Measurements from ENCODE around the gene ARID1B. TPM values are rescaled to one million over a fixed set of nuclear protein-coding genes. Genes with fewer than 3 reads are reported as not detected.

The ARID1B gene
- total and polyA plus RNA-seq, 2 of the 13 experiments (the other 11 are each of a cell fraction or from before 2014, with no cell fraction given), result 20.1 to 32.6 TPM

DNA sequence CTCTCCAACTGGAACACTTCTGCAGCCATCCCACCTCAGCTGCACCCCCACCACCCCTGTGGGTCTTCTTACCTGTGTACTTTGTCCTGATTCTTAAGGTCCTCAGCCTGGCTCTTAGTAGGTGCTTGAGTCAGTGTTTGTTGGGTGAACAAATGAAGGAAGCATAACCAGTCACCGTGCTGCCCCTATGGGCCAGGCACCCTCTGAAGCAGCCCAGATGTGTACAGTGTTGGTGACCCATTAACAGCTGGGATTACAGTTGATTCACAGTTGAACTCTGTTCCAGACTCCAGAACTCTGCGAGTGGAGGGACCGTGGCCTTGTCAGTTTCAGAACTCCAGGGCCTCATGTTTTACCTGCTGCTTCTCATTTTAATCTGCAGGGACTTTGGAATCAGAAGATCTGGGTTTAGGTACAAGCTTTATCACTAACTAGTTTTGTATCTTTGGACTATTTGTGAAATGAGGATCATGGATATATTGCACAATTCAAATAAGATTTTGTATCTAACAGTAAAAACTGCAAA lies 342.4 kb downstream of the ARID1B start:
- DNase-seq (ENCODE audit: low spot score) (peak; percentile 65), ATAC-seq (peak; percentile 99), FAIRE-seq (peak; percentile 79)
- H3K36me3 ChIP-seq (replicated peaks in 1 of 2; ENCODE audit: control insufficient read depth in 1 of 2, insufficient read depth in 2 of 2, low read length in 2 of 2), result peaks cover 5 to 18% of the 10 kb centered on the region in 2 experiments; a peak in 4 of 5 replicates
- H3K4me1 ChIP-seq (ENCODE audit: insufficient read depth, low read length), result peaks cover 20% of the 10 kb centered on the region
- H3K9ac ChIP-seq (ENCODE audit: insufficient read depth, low read depth, low read length), result no peak overlapping the region; the same call in 1 of the 2 replicates
- 13% methylated on average over 3 of the region's 3 CpGs for WGBS (ENCODE audit: low lambda C conversion rate)
- H3K27ac ChIP-seq (ENCODE audit: extremely low read length, insufficient read depth, low read length), result peak overlapping the region; percentile 61
- H4K20me1 ChIP-seq (ENCODE audit: insufficient read depth, low read length), result peaks cover 3% of the 10 kb centered on the region; the same call in 1 of the 2 replicates
- H3K27me3 ChIP-seq (ENCODE audit: control insufficient read depth in 1 of 2, insufficient read depth in 2 of 2, low read length in 2 of 2), result no peaks in the 10 kb centered on the region
- in situ Hi-C loops (cut with HindIII; ENCODE audit: extremely low pct_ligation_motif_present, low pct_unique_long_range_greater_than_20kb), result no loop called here
- no TSS peak for BruUV-seq (replicated peaks)
- POLR2A ChIA-PET, result no interaction called here
- H3K4me2 ChIP-seq (ENCODE audit: low read depth, low read length), result peak overlapping the region; percentile 10; the same call in 1 of the 2 replicates
- no peaks in the 10 kb centered on the region for H3K79me2 ChIP-seq (ENCODE audit: insufficient read depth, low read length)
- H3K9me3 ChIP-seq (ENCODE audit: low read length), result no peaks in the 10 kb centered on the region
- intact Hi-C loops (cut with micrococcal nuclease; ENCODE audit: unreplicated experiment), result no loop called here
- CTCF ChIA-PET (ENCODE audit: low intra/inter-chr PET ratio, low total read pairs), result no interaction called here
- H2AFZ ChIP-seq (ENCODE audit: low read length), result no peak overlapping the region
- no peak overlapping the region for H3K4me3 ChIP-seq (replicated peaks in 1 of 3; ENCODE audit: insufficient read depth in 1 of 3, low read depth in 2 of 3, low read length in 3 of 3)
- TF ChIP-seq ZSCAN31 (CRISPR knock-in tag; IDR thresholded peaks at IDR 0.05; ENCODE audit: low read depth) (0 out of 2 replicates have a peak, but pooled peaks have one; percentile 37), FOXA1 (IDR thresholded peaks at IDR 0.05) (no peak), FOXA1 (CRISPR knock-in tag; IDR thresholded peaks at IDR 0.05) (peak; percentile 51; the same call in 1 of the 2 replicates), NFE2L2 (IDR thresholded peaks at IDR 0.05; ENCODE audit: low read length) (no peak), CEBPG (CRISPR knock-in tag; IDR thresholded peaks at IDR 0.05) (0 out of 2 replicates have a peak, but pooled peaks have one; percentile 30), KAT8 (CRISPR knock-in tag; IDR thresholded peaks at IDR 0.05) (0 out of 2 replicates have a peak, but pooled peaks have one; percentile 14), ARID3A (IDR thresholded peaks at IDR 0.05; ENCODE audit: low read depth, low read length) (peak; percentile 29; the same call in 1 of the 2 replicates), HMG20B (CRISPR knock-in tag; conservative IDR thresholded peaks at IDR 0.05) (no peak), RARA (CRISPR knock-in tag; IDR thresholded peaks at IDR 0.05) (0 out of 2 replicates have a peak, but pooled peaks have one; percentile 17), EP300 (IDR thresholded peaks at IDR 0.05; ENCODE audit: low read depth in 2 of 2, low read length in 2 of 2) (0 out of 4 replicates have a peak, but pooled peaks of 1 of the 2 experiments have one; percentile 8), EP300 (CRISPR knock-in tag; IDR thresholded peaks at IDR 0.05; ENCODE audit: borderline replicate concordance) (no peak), RCOR2 (CRISPR knock-in tag; IDR thresholded peaks at IDR 0.05) (no peak), IKZF5 (CRISPR knock-in tag; IDR thresholded peaks at IDR 0.05) (0 out of 2 replicates have a peak, but pooled peaks have one; percentile 26), HOMEZ (CRISPR knock-in tag; IDR thresholded peaks at IDR 0.05; ENCODE audit: low read depth) (peak; percentile 69), TFAP4 (IDR thresholded peaks at IDR 0.05; ENCODE audit: borderline replicate concordance, low read depth) (peak; percentile 91), ZBED4 (CRISPR knock-in tag; IDR thresholded peaks at IDR 0.05; ENCODE audit: borderline replicate concordance) (peak; percentile 95)
